HCT116 (cell line): Measurements from ENCODE around the gene CSNK1D. TPM values are rescaled to one million over a fixed set of nuclear protein-coding genes. Genes with fewer than 3 reads are reported as not detected.

Source experiments
- ATAC-seq: fragments of 200-7000 bp; cut with Tn5 transposase; 2 replicates; pipeline ENCODE4 v1.9.1; 2020; ENCODE audit warnings: mild to moderate bottlenecking, moderate library complexity
- BruUV-seq: library from RNA; stranded (reverse); fragments of 400-500 nt; replicated peaks from 2 replicates; lab custom pipeline; 2021; lab: Mats Ljungman, UMichigan
- CTCF ChIA-PET: fragments of 300-600 bp; sonication (Branson Sonifier 250); formaldehyde crosslinking; loops from one replicate; lab custom pipeline; 2021; ENCODE audit warnings: antibody characterized with exemption; lab: Charles Lee
- POLR2A ChIA-PET: fragments of 300-600, 350-600 bp; sonication (Branson Sonifier 250); formaldehyde crosslinking; loops from one replicate; lab custom pipeline; 2021; ENCODE audit warnings: antibody characterized with exemption; lab: Charles Lee
- RAD21 ChIA-PET, 2 experiments: fragments of 300-600 bp; sonication (Branson Sonifier 250); formaldehyde crosslinking; loops; one replicate each; lab custom pipeline; 2023; ENCODE audit warnings: low total read pairs in 2 of 2; ENCODE audit not compliant: uncharacterized antibody in 2 of 2, unreplicated experiment in 2 of 2, low non-redundant PET in 1 of 2; lab: Charles Lee
- DNase-seq: peaks from one replicate; pipeline ENCODE4 v3.0.0-alpha.2; 2010; ENCODE audit warnings: low read depth, low spot score
- H2AFZ ChIP-seq: fragments of 200-600 bp; shearing (Covaris generic), sonication (generic); 2 replicates; pipeline ENCODE4 v1.6.1; 2017; ENCODE audit warnings: low read depth, mixed run types, mixed read lengths, antibody characterized with exemption, low read length; ENCODE audit not compliant: poor library complexity, severe bottlenecking
- H3K27ac ChIP-seq: 2 replicates; pipeline ENCODE4 v1.5.1; 2012; ENCODE audit warnings: low read depth, low read length
- H3K27me3 ChIP-seq: fragments of 200-600 bp; sonication (generic); 2 replicates; pipeline ENCODE4 v1.6.1; 2016; ENCODE audit warnings: mixed run types, low read length, mixed read lengths; ENCODE audit not compliant: insufficient read depth
- H3K36me3 ChIP-seq, 2 experiments: fragments of 200-500 bp in 1 of 2; fragments of 200-600 bp in 1 of 2; sonication (Bioruptor generic) in 1 of 2; sonication (generic) in 1 of 2; 2 replicates each; pipeline versions ENCODE4 v1.5.1 to v1.6.1; 2014 to 2016; ENCODE audit warnings: low read length in 2 of 2, inconsistent platforms in 1 of 2, mixed read lengths in 1 of 2, mixed run types in 1 of 2; ENCODE audit not compliant: insufficient read depth in 2 of 2, control insufficient read depth in 1 of 2
- H3K4me1 ChIP-seq, 2 experiments: fragments of 200-600 bp in 1 of 2; sonication (generic) in 1 of 2; 2 replicates each; pipeline versions ENCODE4 v1.5.1 to v1.6.1; 2012 to 2017; ENCODE audit warnings: low read length in 2 of 2, inconsistent platforms in 1 of 2, mild to moderate bottlenecking in 1 of 2, mixed read lengths in 1 of 2, mixed run types in 1 of 2, moderate library complexity in 1 of 2; ENCODE audit not compliant: insufficient read depth in 2 of 2, control insufficient read depth in 1 of 2
- H3K4me2 ChIP-seq: fragments of 200-600 bp; sonication (generic); 2 replicates; pipeline ENCODE4 v1.6.1; 2017; ENCODE audit warnings: mixed run types, low read length, mixed read lengths
- H3K4me3 ChIP-seq, 2 experiments: fragments of 200-600 bp in 1 of 2; sonication (generic) in 1 of 2; replicated peaks in 1 of 2; 2 replicates each; pipeline ENCODE4 v1.5.1; 2011 to 2016; ENCODE audit warnings: low read length in 2 of 2, control low read depth in 1 of 2, low read depth in 1 of 2, mild to moderate bottlenecking in 1 of 2, mixed read lengths in 1 of 2, mixed run types in 1 of 2
- H3K79me2 ChIP-seq: fragments of 200-600 bp; sonication (generic); 2 replicates; pipeline ENCODE4 v1.6.1; 2017; ENCODE audit warnings: mild to moderate bottlenecking, mixed run types, low read length, moderate library complexity, mixed read lengths; ENCODE audit not compliant: insufficient read depth
- H3K9ac ChIP-seq: fragments of 200-600 bp; sonication (generic); 2 replicates; pipeline ENCODE4 v1.6.1; 2016; ENCODE audit warnings: low read length, mixed read lengths
- H3K9me2 ChIP-seq: fragments of 200-600 bp; sonication (generic), shearing (Covaris generic); 2 replicates; pipeline ENCODE4 v1.6.1; 2017; ENCODE audit warnings: mixed run types, mild to moderate bottlenecking, moderate library complexity; ENCODE audit not compliant: insufficient read depth
- H3K9me3 ChIP-seq, 2 experiments: fragments of 200-500 bp in 1 of 2; fragments of 200-600 bp in 1 of 2; sonication (Bioruptor generic) in 1 of 2; sonication (generic) in 1 of 2; 2 replicates each; pipeline ENCODE4 v1.6.1; 2014 to 2017; ENCODE audit warnings: low read length in 2 of 2, mixed read lengths in 2 of 2, inconsistent platforms in 1 of 2, low read depth in 1 of 2, mild to moderate bottlenecking in 1 of 2, mixed run types in 1 of 2, moderate library complexity in 1 of 2; ENCODE audit not compliant: control insufficient read depth in 1 of 2, insufficient read depth in 1 of 2
- H4K20me1 ChIP-seq: fragments of 200-600 bp; sonication (generic), shearing (Covaris generic); 2 replicates; pipeline ENCODE4 v1.6.1; 2017; ENCODE audit warnings: mixed run types, mild to moderate bottlenecking, moderate library complexity; ENCODE audit not compliant: insufficient read depth
- ATF3 ChIP-seq: IDR thresholded peaks from 2 replicates; pipeline ENCODE4 v1.6.1; 2012
- CTCF ChIP-seq, 3 experiments: fragments of 200-600 bp in 1 of 3; sonication (generic) in 1 of 3; IDR thresholded peaks in 2 of 3; conservative IDR thresholded peaks in 1 of 3; 2 replicates each; pipeline ENCODE4 v1.5.1; 2012 to 2017; ENCODE audit warnings: low read depth in 2 of 3, low read length in 2 of 3, antibody characterized with exemption in 1 of 3, borderline replicate concordance in 1 of 3, control low read depth in 1 of 3, mild to moderate bottlenecking in 1 of 3, mixed read lengths in 1 of 3, mixed run types in 1 of 3, moderate library complexity in 1 of 3; ENCODE audit not compliant: insufficient read depth in 1 of 3
- EGR1 ChIP-seq: IDR thresholded peaks from 2 replicates; pipeline ENCODE4 v1.6.1; 2012; ENCODE audit warnings: low read depth
- EZH2 ChIP-seq: fragments of 200-600 bp; sonication (generic); IDR thresholded peaks from 2 replicates; pipeline ENCODE4 v1.6.1; 2017; ENCODE audit warnings: antibody characterized with exemption, mixed run types
- FOSL1 ChIP-seq: IDR thresholded peaks from 2 replicates; pipeline ENCODE4 v1.6.1; 2012; ENCODE audit warnings: low read depth
- POLR2AphosphoS5 ChIP-seq: IDR thresholded peaks from 2 replicates; pipeline ENCODE4 v1.6.1; 2011; ENCODE audit warnings: mild to moderate bottlenecking, low read depth, low read length, moderate library complexity
- RAD21 ChIP-seq: IDR thresholded peaks from 2 replicates; pipeline ENCODE4 v1.6.1; 2012; ENCODE audit warnings: low read depth, mild to moderate bottlenecking
- REST ChIP-seq: IDR thresholded peaks from 2 replicates; pipeline ENCODE4 v1.6.1; 2012; ENCODE audit warnings: low read depth
- SIN3A ChIP-seq: IDR thresholded peaks from 2 replicates; pipeline ENCODE4 v1.6.1; 2012; ENCODE audit warnings: low read depth
- SP1 ChIP-seq: IDR thresholded peaks from 2 replicates; pipeline ENCODE4 v1.6.1; 2012; ENCODE audit warnings: low read depth
- SRF ChIP-seq: IDR thresholded peaks from 2 replicates; pipeline ENCODE4 v1.6.1; 2012; ENCODE audit warnings: low read depth
- TCF7L2 ChIP-seq: IDR thresholded peaks from 2 replicates; pipeline ENCODE4 v1.7.0; 2011; ENCODE audit warnings: borderline replicate concordance, inconsistent platforms; ENCODE audit not compliant: insufficient read depth, insufficient read length; ENCODE audit errors: extremely low read depth
- ZBTB33 ChIP-seq: IDR thresholded peaks from 2 replicates; pipeline ENCODE4 v1.6.1; 2011; ENCODE audit warnings: mild to moderate bottlenecking, low read length, moderate library complexity; ENCODE audit not compliant: insufficient replicate concordance; ENCODE audit errors: extremely low read depth
- ZFX ChIP-seq: fragments of 450-650 bp; IDR thresholded peaks from 2 replicates; pipeline ENCODE4 v1.6.1; 2017
- ZNF274 ChIP-seq: fragments of 200-500 bp; sonication (Bioruptor generic); IDR thresholded peaks from 2 replicates; pipeline ENCODE4 v1.6.1; 2014; ENCODE audit warnings: mild to moderate bottlenecking, low read depth, low read length, inconsistent platforms
- intact Hi-C: fragments of 100-400 bp; cut with micrococcal nuclease; formaldehyde crosslinking; loops from 2 replicates; pipeline ENCODE4 v1.10.0; 2022
- total RNA-seq: library from RNA; stranded (reverse); gene quantifications from one replicate; pipeline ENCODE4 v1.2.1, GENCODE V29; 2021; ENCODE audit not compliant: unreplicated experiment

The CSNK1D gene
- total RNA-seq, 1 experiment from 2014 or later: 176 TPM

GRCh38 chr17:82200743-82201497, 72.6 kb downstream of the CSNK1D start:
- RAD21 ChIA-PET: no interaction called here
- no peak for TF ChIP-seq EZH2
- no peak for TF ChIP-seq ZBTB33
- no peak for TF ChIP-seq SIN3A
- TF ChIP-seq POLR2AphosphoS5: no peak
- TF ChIP-seq ATF3: no peak
- TF ChIP-seq TCF7L2: no peak
- TF ChIP-seq CTCF (IDR thresholded peaks at IDR 0.05 in 2 of 3, conservative IDR thresholded peaks at IDR 0.05 in 1 of 3; ENCODE audit: borderline replicate concordance in 1 of 3, insufficient read depth in 1 of 3, low read depth in 2 of 3, low read length in 2 of 3): no peak
- no peak for TF ChIP-seq SRF
- TF ChIP-seq SP1: no peak
- TF ChIP-seq EGR1: no peak
- no peak for TF ChIP-seq FOSL1
- TF ChIP-seq REST: no peak
- TF ChIP-seq ZFX: no peak
- no peak for TF ChIP-seq RAD21
- no peak for TF ChIP-seq ZNF274
- no peak for DNase-seq
- Histone ChIP-seq H3K4me1 (peaks cover 22 to 24% of the 10 kb centered on the region in 2 experiments), H3K9ac (no peak overlapping the region), H3K36me3 (peaks cover 27 to 31% of the 10 kb centered on the region in 2 experiments; a peak in 3 of 4 replicates), H3K79me2 (peaks cover 5% of the 10 kb centered on the region; the same call in 1 of the 2 replicates), H3K9me3 (no peaks in the 10 kb centered on the region), H4K20me1 (no peaks in the 10 kb centered on the region), H3K27ac (no peak overlapping the region), H3K4me3 (no peak overlapping the region), H3K27me3 (no peaks in the 10 kb centered on the region), H3K4me2 (no peak overlapping the region), H2AFZ (no peak overlapping the region), H3K9me2 (no peaks in the 10 kb centered on the region)
- ATAC-seq: no peak
- POLR2A ChIA-PET: no interaction called here
- CTCF ChIA-PET: no interaction called here
- intact Hi-C loops: no loop called here
- no TSS peak for BruUV-seq
